CD4-positive, alpha-beta T cell treated with Interleukin-4 for 1 hour (primary cell): ENCODE results near the gene GALNT1.
A peak's percentile ranks its signal among the peaks of the same experiment; 100 is the strongest.
"Not testable (repeated sequence)": the region's sequence is repeated elsewhere in the genome, so short reads cannot be mapped to it uniquely, and the experiment has no call there.

Experiments
- DNase-seq, 2 donors: peaks; one replicate each; pipeline ENCODE4 v3.0.0-alpha.2; 2020 to 2022

The GALNT1 gene

DNA sequence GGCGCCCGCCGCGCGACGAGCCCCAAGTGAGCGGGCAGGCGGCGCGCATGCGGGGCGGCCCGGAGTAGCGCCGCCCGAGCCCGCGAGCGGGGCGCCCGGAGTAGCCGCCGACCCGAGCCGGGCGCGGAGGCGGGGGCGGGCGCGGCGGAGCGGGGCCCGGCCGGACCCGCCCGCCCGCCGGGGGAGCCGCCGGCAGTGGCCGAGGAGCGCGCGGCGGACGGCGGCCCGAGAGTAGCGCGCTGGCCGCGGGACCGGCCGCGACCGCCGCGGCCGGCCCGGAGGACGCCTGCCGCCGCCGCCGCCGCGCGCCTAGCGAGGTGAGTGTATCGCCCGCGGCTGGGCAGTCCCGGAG lies at the start of gene GALNT1:
TSS of gene GALNT1 (plus strand) at position 195 of the 352 bp plus-strand sequence. CDS start 72,923 bp downstream, outside the sequence.
- no peak for DNase-seq

DNA sequence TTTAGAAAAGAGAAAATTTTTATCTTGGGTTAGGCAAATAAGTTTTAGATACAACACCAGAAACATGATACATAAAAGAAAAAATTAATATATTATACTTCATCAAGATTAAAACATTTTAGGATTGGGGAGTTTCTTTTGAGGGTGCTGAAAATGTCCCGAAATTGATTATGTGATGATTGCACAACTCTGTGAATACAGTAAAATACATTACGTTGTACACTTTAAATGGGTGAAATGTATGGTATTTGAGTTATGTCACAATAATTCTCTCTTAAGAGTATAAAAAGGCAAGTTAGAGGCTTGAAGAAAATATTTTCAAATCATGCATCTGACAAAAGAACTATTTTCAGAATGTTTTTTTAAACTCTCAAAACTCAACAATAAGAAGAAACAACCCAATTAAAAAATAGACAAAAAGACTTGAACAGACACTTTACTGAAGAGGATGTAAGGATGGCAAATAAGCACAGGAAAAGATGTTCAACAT lies 47.6 kb upstream of the GALNT1 start:
- DNase-seq = no peak

GRCh38 chr18:35535297-35535696 lies 46.2 kb upstream of the GALNT1 start:
- no peak for DNase-seq

GRCh38 chr18:35542356-35542755 lies 39.2 kb upstream of the GALNT1 start:
- no peak for DNase-seq

- DNase-seq = no peak
Measured at GRCh38 chr18:35547008-35547605, 34.4 kb upstream of the GALNT1 start.

DNA sequence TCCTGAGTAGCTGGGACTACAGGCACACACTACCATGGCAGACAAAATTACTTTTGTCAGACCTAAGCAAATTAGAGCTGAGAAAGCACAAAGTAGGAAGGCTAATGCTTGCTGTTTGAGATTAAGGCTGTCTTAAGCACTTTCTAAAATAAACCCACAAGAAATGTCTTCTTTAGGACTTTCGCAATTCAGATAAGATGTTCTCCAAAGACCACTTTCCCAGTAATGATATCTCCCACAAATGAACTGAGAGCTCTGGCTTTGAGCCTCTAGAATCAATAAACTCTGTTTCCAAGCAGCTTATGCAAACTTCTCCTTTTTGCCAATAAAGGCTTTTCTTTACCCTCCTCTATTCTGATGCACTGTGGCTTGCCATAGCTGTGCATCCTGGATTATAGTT lies 32.0 kb upstream of the GALNT1 start:
- no peak for DNase-seq

DNA sequence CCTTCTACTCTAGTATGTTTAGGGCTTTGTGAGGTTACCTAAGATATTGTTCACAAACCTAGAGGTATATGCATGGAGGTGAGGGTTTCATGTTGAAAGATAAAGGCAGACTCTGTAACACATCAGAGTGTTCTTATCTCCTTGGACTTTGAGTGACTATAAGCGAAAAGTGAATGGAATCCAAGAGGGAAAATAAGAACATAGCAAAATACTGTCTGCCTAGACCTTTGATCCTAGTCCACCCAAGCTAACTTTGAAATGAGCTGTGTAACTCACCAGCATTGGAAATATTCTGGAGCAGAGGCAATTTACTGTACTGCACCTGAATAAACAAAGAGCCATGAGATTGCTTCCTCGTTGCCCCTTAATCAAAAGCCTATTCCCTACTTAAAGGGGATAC lies 28.2 kb upstream of the GALNT1 start:
- no peak for DNase-seq

DNA sequence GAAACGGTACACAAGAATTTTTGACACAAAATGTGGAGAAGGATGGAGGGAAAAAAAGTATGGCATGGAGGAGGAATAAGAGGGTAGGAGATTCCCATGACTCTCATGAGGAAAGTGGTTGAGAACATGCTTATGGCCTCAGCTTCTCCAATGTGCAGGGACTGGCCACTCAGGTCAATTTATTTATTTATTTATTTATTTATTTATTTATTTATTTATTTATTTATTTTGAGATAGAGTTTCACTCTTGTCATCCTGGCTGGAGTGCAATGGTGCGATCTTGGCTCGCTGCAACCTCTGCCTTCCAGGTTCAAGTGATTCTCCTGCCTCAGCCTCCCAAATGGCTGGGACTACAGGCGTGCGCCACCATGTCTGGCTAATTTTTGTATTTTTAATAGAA lies 26.0 kb upstream of the GALNT1 start:
- DNase-seq = not testable (repeated sequence)

GRCh38 chr18:35559867-35560266 lies 21.7 kb upstream of the GALNT1 start:
- DNase-seq = no peak

- no peak for DNase-seq
Measured at GRCh38 chr18:35564795-35565453, 16.6 kb upstream of the GALNT1 start.

- no peak for DNase-seq
Measured at GRCh38 chr18:35566019-35566418, 15.5 kb upstream of the GALNT1 start.

DNA sequence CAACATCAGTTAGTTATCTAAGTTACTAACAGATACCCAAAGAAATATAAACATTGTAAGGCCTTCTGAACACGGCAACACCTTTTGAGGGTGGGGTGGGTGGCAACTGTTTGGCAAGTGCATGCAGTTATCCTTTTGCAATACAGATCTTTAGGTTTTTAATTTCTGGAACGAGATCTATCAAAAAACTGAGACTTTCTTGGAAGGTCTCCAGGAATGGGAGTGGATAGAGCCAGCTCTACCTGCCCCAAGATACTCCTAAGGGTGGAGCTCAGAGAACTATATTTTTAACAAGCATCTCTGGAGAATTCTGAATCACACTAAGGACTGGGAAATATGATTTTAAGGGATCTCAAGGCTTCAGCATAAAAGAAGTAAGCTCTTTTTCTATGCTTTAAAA lies 11.4 kb upstream of the GALNT1 start:
- no peak for DNase-seq

GRCh38 chr18:35571138-35571537 lies 10.4 kb upstream of the GALNT1 start:
- no peak for DNase-seq

DNA sequence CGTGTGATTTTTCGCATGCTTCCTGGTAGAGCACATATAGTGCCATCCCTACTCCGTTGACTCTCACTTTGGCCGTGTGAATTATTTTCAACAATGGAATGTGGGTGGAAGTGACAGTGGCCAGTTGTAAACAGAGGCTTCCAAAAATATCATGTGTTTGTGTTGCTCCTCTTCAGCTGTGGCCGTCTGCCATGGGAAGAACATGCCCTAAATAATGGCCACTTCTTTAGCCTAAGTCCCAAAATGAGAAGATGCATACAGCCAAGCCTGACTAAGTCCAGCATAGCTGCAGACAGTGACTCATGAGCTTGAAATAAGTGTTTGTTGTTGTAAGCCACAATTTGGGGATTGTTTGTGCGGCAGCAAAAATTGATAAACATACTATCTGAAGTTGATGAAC lies 8.9 kb upstream of the GALNT1 start:
- DNase-seq = no peak

DNA sequence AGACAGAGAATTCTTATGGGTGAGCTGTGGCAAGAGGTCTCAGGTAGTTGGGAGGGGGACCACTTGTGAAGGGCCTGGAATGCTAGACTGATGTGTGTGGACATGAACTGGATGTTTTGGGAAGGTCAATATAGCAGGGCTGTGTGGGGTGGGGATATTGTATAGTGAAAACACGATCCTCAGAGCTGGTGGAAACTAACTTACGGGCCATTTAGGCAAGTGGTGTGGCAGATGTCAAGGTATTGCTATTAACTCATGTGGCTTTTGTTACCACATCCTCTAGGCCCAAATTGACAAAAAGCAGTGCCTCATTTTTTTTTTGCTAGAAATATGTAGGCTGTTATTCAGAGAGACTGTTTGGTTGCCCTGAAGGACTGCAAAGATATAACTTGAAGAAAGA lies 8.0 kb upstream of the GALNT1 start:
- no peak for DNase-seq

- not testable (repeated sequence) for DNase-seq
Measured at GRCh38 chr18:35576240-35576845, 5.2 kb upstream of the GALNT1 start.

DNA sequence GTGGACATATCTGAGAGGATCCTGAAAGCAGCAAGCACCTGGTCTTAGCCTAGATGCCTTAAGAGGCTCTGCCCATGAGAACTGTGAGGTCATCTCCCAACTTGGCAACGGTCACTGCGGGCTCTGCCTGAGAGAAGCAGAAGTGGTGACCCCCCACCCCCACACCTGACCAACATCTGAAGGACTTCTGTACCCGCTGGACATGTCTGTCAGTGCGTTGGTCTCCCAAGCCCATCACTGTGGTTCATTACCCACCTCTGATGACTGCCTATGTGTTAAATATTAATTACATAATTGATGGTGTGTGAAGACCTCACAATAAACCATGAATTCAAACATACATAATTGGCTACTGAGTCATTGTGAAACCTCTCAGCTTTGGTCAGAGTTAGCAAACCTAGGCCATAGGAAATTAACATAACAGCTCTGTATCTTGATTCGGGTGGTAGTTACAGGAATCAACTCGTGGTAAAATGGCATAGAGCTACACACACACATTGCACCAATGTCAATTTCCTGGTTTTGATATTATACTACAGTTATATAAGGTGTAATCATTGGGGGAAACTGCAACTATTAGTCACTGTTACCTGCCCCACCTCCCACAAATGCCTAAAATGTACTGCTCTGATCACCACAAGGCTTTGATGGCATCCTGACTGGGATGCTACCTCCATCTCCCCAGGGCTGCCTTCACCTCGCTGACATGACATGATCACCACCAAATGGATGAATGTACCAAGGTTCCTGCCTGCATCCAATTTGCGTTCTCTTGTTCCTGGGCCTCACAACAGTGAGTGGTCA lies 4.3 kb upstream of the GALNT1 start:
- DNase-seq = no peak

- DNase-seq = no peak
Measured at GRCh38 chr18:35578481-35578880, 3.1 kb upstream of the GALNT1 start.

DNA sequence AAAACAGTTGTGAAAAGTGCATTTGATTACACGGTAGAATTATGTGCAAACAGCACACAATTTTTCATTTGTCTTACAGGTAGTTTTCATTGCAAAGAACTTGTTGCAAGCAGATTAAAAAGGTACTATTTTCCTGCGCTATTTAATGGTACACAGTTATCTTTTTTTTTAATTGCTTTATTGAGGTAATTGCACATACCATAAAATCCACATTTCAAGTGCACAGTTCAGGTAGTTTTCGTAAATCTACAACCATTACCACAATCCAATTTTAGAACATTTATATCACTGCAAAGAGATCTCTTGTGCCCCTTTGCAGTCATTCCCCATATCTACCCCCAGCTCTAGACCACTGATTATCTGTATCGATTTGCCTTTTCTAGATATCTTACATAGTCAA lies 2.6 kb upstream of the GALNT1 start:
- DNase-seq = no peak

- peak; percentile 65 for DNase-seq
Measured at GRCh38 chr18:35580701-35581539, 620 bp upstream of the GALNT1 start.

DNA sequence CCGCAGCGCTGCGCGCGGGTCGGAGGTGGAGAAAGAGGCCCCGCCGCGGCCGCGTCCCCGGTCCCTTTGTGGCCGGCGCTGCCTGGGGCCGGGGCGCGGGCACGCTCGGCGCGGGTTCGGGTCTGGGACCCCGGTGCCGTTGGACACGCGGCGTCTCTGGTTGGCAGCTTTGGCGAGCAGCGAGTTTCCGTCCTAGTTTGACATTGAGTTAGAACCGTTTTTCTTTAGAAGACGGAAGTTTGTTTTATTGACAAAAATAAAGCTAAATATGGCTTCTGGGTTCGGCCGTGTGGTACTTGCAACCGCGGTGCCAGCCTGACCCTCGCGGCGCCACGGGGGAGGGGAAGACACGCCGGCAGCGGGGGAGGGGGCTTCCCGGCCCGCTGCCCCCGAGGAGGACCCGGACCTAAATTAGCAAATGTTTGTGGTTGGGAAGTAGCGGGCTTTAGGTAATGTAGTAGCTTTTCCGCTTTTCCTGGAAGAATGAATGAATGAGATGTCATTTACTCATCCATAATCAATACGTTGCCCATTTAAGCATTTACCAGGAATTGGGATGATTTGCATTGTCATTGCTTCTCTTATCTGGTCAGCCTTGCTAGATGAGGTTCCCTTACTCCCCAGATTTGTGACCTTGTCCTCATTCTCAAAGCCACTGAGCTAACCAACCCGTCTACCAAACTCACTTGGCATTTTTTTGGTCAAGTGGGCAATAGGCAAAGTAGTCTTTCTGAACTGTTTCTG lies 530 bp downstream of the GALNT1 start:
- peak in 1 of 2 donors; percentile 38 for DNase-seq
